HepG2 (cell line): ENCODE results near the gene CARD9. TPM values are rescaled to one million over a fixed set of nuclear protein-coding genes. Genes with fewer than 3 reads are reported as not detected.

ENCODE experiments used
- ATF5 ChIP-seq: sonication (generic); formaldehyde crosslinking; IDR thresholded peaks from 2 replicates; pipeline ENCODE4 v1.4.0; 2020; ENCODE audit warnings: mild to moderate bottlenecking, low read depth, missing genetic modification reagents
- ATF7-NPFF ChIP-seq: sonication (generic); formaldehyde crosslinking; IDR thresholded peaks from 2 replicates; pipeline ENCODE4 v1.8.1; 2023; ENCODE audit warnings: mild to moderate bottlenecking, low read depth, missing genetic modification reagents, moderate library complexity
- BCLAF1 ChIP-seq: fragments of 450-650 bp; IDR thresholded peaks from 2 replicates; pipeline ENCODE4 v1.6.1; 2017; ENCODE audit warnings: mild to moderate bottlenecking
- CEBPG ChIP-seq: IDR thresholded peaks from 2 replicates; pipeline ENCODE4 v1.6.1; 2016
- LCORL ChIP-seq, 2 experiments: fragments of 450-650 bp in 1 of 2; sonication (generic) in 1 of 2; formaldehyde crosslinking in 1 of 2; IDR thresholded peaks; 2 replicates each; pipeline versions ENCODE4 v1.5.0 to v1.6.1; 2017 to 2020; ENCODE audit warnings: antibody characterized with exemption in 1 of 2, missing genetic modification reagents in 1 of 2
- MIER2 ChIP-seq: IDR thresholded peaks from 2 replicates; pipeline ENCODE4 v1.6.1; 2016; ENCODE audit warnings: missing biosample characterization, missing genetic modification reagents
- MXI1 ChIP-seq: IDR thresholded peaks from 3 replicates; pipeline ENCODE4 v1.6.1; 2012; ENCODE audit warnings: low read depth, low read length, inconsistent platforms, borderline replicate concordance
- NFRKB ChIP-seq: fragments of 450-650 bp; IDR thresholded peaks from 2 replicates; pipeline ENCODE4 v1.6.1; 2017
- PHF21A ChIP-seq: sonication (generic); formaldehyde crosslinking; IDR thresholded peaks from 2 replicates; pipeline ENCODE4 v1.5.0; 2020; ENCODE audit warnings: mild to moderate bottlenecking, missing genetic modification reagents
- SMAD1 ChIP-seq: sonication (generic); formaldehyde crosslinking; IDR thresholded peaks from 2 replicates; pipeline ENCODE4 v1.4.0; 2020; ENCODE audit warnings: missing genetic modification reagents, low read depth, mild to moderate bottlenecking, borderline replicate concordance
- UBTF ChIP-seq: sonication (generic); formaldehyde crosslinking; IDR thresholded peaks from 2 replicates; pipeline ENCODE4 v1.4.0; 2020; ENCODE audit warnings: mild to moderate bottlenecking, missing genetic modification reagents
- ZFP82 ChIP-seq: sonication (generic); formaldehyde crosslinking; IDR thresholded peaks from 2 replicates; pipeline ENCODE4 v1.5.1; 2020; ENCODE audit warnings: mild to moderate bottlenecking, missing genetic modification reagents, borderline replicate concordance
- ZKSCAN5 ChIP-seq: sonication (generic); formaldehyde crosslinking; IDR thresholded peaks from 2 replicates; pipeline ENCODE4 v1.5.1; 2020; ENCODE audit warnings: mild to moderate bottlenecking, missing genetic modification reagents
- ZNF383 ChIP-seq: sonication (generic); formaldehyde crosslinking; IDR thresholded peaks from 2 replicates; pipeline ENCODE4 v1.4.0; 2020; ENCODE audit warnings: missing genetic modification reagents, mild to moderate bottlenecking, borderline replicate concordance
- ZNF556 ChIP-seq: sonication (generic); formaldehyde crosslinking; IDR thresholded peaks from 2 replicates; pipeline ENCODE4 v1.4.0; 2020; ENCODE audit warnings: mild to moderate bottlenecking, missing genetic modification reagents, borderline replicate concordance
- ZNF772 ChIP-seq: sonication (generic); formaldehyde crosslinking; IDR thresholded peaks from 2 replicates; pipeline ENCODE4 v1.5.0; 2020; ENCODE audit warnings: mild to moderate bottlenecking, missing genetic modification reagents
- polyA plus RNA-seq, 8 experiments: library from polyadenylated mRNA; depleted of rRNA in 3 of 8; stranded (reverse) in 7 of 8; unstranded in 1 of 8; fragments of >200 nt; fragmentation: Illumina TruSeq in 4 of 8; extraction: Trizol in 4 of 8; gene quantifications; 2 replicates each; pipeline versions ENCODE4 v1.2.1 to v1.2.3, GENCODE V29; 2011 to 2016; ENCODE audit warnings: low read depth in 4 of 8, missing spikeins in 1 of 8, mixed read lengths in 1 of 8; ENCODE audit not compliant: insufficient read depth in 1 of 8
- total RNA-seq, 5 experiments: library from RNA; depleted of rRNA; stranded (reverse); fragments of >200 nt; fragmentation: Illumina TruSeq; extraction: Trizol; gene quantifications; 2 replicates each; pipeline ENCODE4 v1.2.3, GENCODE V29; 2016; ENCODE audit warnings: low read depth in 1 of 5
- TF ChIP-seq, protein P1 (sequence below): sonication (generic); formaldehyde crosslinking; IDR thresholded peaks from 2 replicates; pipeline ENCODE4 v1.5.0; 2020; ENCODE audit warnings: missing genetic modification reagents
- TF ChIP-seq, protein P2 (sequence below): sonication (generic); formaldehyde crosslinking; conservative IDR thresholded peaks from 2 replicates; pipeline ENCODE4 v1.4.0; 2020; ENCODE audit warnings: missing genetic modification reagents

CARD9 gene
- total and polyA plus RNA-seq, 2 of the 13 experiments (the other 11 are each of a cell fraction or from before 2014, with no cell fraction given), result 3.3 to 7.4 TPM

- TF ChIP-seq, protein P1, sequence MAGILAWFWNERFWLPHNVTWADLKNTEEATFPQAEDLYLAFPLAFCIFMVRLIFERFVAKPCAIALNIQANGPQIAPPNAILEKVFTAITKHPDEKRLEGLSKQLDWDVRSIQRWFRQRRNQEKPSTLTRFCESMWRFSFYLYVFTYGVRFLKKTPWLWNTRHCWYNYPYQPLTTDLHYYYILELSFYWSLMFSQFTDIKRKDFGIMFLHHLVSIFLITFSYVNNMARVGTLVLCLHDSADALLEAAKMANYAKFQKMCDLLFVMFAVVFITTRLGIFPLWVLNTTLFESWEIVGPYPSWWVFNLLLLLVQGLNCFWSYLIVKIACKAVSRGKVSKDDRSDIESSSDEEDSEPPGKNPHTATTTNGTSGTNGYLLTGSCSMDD (CRISPR knock-in tag), result peak; percentile 61; the same call in 1 of the 2 replicates
- TF ChIP-seq ZKSCAN5 (CRISPR knock-in tag), result no peak
- TF ChIP-seq LCORL (IDR thresholded peaks at IDR 0.05), result no peak
- TF ChIP-seq LCORL (CRISPR knock-in tag; IDR thresholded peaks at IDR 0.05), result peak; percentile 62
- TF ChIP-seq NFRKB, result no peak
- TF ChIP-seq PHF21A (CRISPR knock-in tag), result peak; percentile 73
- no peak for TF ChIP-seq ZFP82
- peak; percentile 25; the same call in 1 of the 2 replicates for TF ChIP-seq CEBPG (CRISPR knock-in tag)
- TF ChIP-seq, protein P2, sequence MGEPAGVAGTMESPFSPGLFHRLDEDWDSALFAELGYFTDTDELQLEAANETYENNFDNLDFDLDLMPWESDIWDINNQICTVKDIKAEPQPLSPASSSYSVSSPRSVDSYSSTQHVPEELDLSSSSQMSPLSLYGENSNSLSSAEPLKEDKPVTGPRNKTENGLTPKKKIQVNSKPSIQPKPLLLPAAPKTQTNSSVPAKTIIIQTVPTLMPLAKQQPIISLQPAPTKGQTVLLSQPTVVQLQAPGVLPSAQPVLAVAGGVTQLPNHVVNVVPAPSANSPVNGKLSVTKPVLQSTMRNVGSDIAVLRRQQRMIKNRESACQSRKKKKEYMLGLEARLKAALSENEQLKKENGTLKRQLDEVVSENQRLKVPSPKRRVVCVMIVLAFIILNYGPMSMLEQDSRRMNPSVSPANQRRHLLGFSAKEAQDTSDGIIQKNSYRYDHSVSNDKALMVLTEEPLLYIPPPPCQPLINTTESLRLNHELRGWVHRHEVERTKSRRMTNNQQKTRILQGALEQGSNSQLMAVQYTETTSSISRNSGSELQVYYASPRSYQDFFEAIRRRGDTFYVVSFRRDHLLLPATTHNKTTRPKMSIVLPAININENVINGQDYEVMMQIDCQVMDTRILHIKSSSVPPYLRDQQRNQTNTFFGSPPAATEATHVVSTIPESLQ (CRISPR knock-in tag), result no peak
- peak; percentile 92; the same call in 1 of the 2 replicates for TF ChIP-seq ZNF383 (CRISPR knock-in tag)
- peak; percentile 50; the same call in 1 of the 2 replicates for TF ChIP-seq UBTF
- TF ChIP-seq ZNF556 (CRISPR knock-in tag), result peak; percentile 97
- no peak for TF ChIP-seq BCLAF1
- TF ChIP-seq ATF7-NPFF (CRISPR knock-in tag), result peak; percentile 96
- TF ChIP-seq ATF5 (CRISPR knock-in tag), result 0 out of 2 replicates have a peak, but pooled peaks have one; percentile 83
- no peak for TF ChIP-seq ZNF772 (CRISPR knock-in tag)
- peak; percentile 90; the same call in 1 of the 3 replicates for TF ChIP-seq MXI1
- peak; percentile 44; the same call in 1 of the 2 replicates for TF ChIP-seq MIER2 (CRISPR knock-in tag)
- TF ChIP-seq SMAD1 (CRISPR knock-in tag), result peak; percentile 85; the same call in 1 of the 2 replicates
Measured at GRCh38 chr9:136363106-136363948, 10.1 kb downstream of the CARD9 start, which contains the start of gene DNLZ (continued).
